Sigmoid colon (tissue), 7 donors: ENCODE measurements around the gene F13A1. TPM values are rescaled to one million over a fixed set of nuclear protein-coding genes. Genes with fewer than 3 reads are reported as not detected.

Source experiments
- DNase-seq: peaks from one replicate; pipeline ENCODE4 v3.0.0-alpha.2; 2019
- H3K27ac ChIP-seq, 4 donors: fragments of 200-600 bp; sonication (generic); one replicate each; pipeline ENCODE4 v1.5.1; 2016 to 2019; ENCODE audit warnings: mild to moderate bottlenecking in 1 of 4
- H3K27me3 ChIP-seq, 3 donors: fragments of 200-600 bp; sonication (generic); one replicate each; pipeline ENCODE4 v1.5.1; 2019; ENCODE audit warnings: mild to moderate bottlenecking in 1 of 3
- H3K36me3 ChIP-seq, 4 donors: fragments of 200-600 bp; sonication (generic); one replicate each; pipeline ENCODE4 v1.5.1; 2016 to 2019
- H3K4me1 ChIP-seq, 4 donors: fragments of 200-600 bp; sonication (generic); one replicate each; pipeline ENCODE4 v1.5.1; 2017 to 2019
- H3K4me3 ChIP-seq, 4 donors: fragments of 200-600 bp; sonication (generic); one replicate each; pipeline ENCODE4 v1.5.1; 2017 to 2019; ENCODE audit warnings: mild to moderate bottlenecking in 2 of 4, moderate library complexity in 1 of 4
- H3K9me3 ChIP-seq, 4 donors: fragments of 200-600 bp in 3 of 4; sonication (generic) in 3 of 4; one replicate each; pipeline versions ENCODE4 v1.5.1 to v1.6.1; 2013 to 2019
- CTCF ChIP-seq, 4 experiments: fragments of 450-650 bp in 3 of 4; fragments of 200-600 bp in 1 of 4; IDR thresholded peaks; one replicate each; pipeline ENCODE4 v1.5.1; 2016 to 2019; ENCODE audit warnings: antibody characterized with exemption in 4 of 4, mild to moderate bottlenecking in 3 of 4, moderate library complexity in 2 of 4
- EP300 ChIP-seq, 4 donors: sonication (generic); formaldehyde crosslinking; IDR thresholded peaks; one replicate each; pipeline ENCODE4 v1.6.1; 2017; ENCODE audit warnings: antibody characterized with exemption in 4 of 4
- POLR2A ChIP-seq, 2 donors: fragments of 450-650 bp; IDR thresholded peaks; one replicate each; pipeline ENCODE4 v1.6.1; 2016; ENCODE audit warnings: antibody characterized with exemption in 2 of 2, mild to moderate bottlenecking in 2 of 2, moderate library complexity in 2 of 2
- POLR2AphosphoS5 ChIP-seq, 4 donors: sonication (generic); formaldehyde crosslinking; IDR thresholded peaks; one replicate each; pipeline ENCODE4 v1.6.1; 2017; ENCODE audit warnings: antibody characterized with exemption in 4 of 4
- WGBS, 2 donors: extraction: QIAGEN DNeasy Blood & Tissue Kit; methylation state at CpG; one replicate each; pipeline ENCODE4 v1.1.7; 2013; 5-methylcytosine and 5-hydroxymethylcytosine counted together
- intact Hi-C: fragments of 100-400 bp; cut with DNase I; formaldehyde crosslinking; loops from one replicate; pipeline ENCODE4 v1.15.1; 2023
- polyA plus RNA-seq, 3 donors: library from polyadenylated mRNA; stranded (reverse); fragments of 200-250 nt; gene quantifications; one replicate each; pipeline ENCODE4 v1.2.3, GENCODE V29; 2013
- total RNA-seq, 4 donors: library from RNA; depleted of rRNA; stranded (reverse); fragments of >200 nt; gene quantifications; one replicate each; pipeline ENCODE4 v1.1.0, GENCODE V29; 2016
- donor health status: healthy with polysubstance abuse.
- donor health status: Bipolar disorder and iron deficiency.
- donor health status: healthy.

F13A1 gene
- total and polyA plus RNA-seq, 7 donors = 14.1 to 196 (median 47.9) TPM

DNA sequence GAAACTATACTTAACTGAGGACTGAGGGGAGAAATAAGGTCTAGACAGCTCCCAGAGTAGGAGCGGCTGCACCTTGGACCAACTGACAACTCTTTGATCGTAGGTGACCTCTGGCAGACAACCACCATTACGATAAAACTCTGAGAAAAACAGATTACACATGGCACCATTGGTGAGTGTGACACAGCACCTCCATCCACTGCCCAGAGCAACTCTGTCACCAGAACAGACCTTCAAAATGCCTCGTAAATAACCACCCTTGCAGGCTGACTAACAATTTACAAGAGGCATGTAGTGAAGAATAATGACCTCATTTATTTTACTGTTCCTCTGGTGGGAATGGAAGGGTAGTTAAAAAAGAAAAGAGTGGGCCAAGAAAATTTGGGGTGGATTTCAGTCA is 64.2 kb downstream of the F13A1 start:
- Histone ChIP-seq H3K4me3 (no peak overlapping the region), H3K9me3 (no peaks in the 10 kb centered on the region), H3K36me3 (no peaks in the 10 kb centered on the region), H3K4me1 (no peaks in the 10 kb centered on the region), H3K27ac (no peak overlapping the region), H3K27me3 (no peaks in the 10 kb centered on the region)
- WGBS, 2 donors = 64 to 70% methylated on average over 4 of the region's 4 CpGs
- intact Hi-C loops = no loop called here
- DNase-seq = no peak
- TF ChIP-seq EP300 (IDR thresholded peaks at IDR 0.05) = no peak
- TF ChIP-seq POLR2AphosphoS5 (IDR thresholded peaks at IDR 0.05) = no peak
- no peak for TF ChIP-seq POLR2A (IDR thresholded peaks at IDR 0.05)
- no peak for TF ChIP-seq CTCF (IDR thresholded peaks at IDR 0.05)

GRCh38 chr6:6251555-6252280 is 68.7 kb downstream of the F13A1 start:
- no peak for DNase-seq
- Histone ChIP-seq H3K27ac (no peak overlapping the region), H3K9me3 (no peaks in the 10 kb centered on the region), H3K36me3 (no peaks in the 10 kb centered on the region), H3K4me3 (no peak overlapping the region), H3K4me1 (no peaks in the 10 kb centered on the region), H3K27me3 (peaks cover 0 to 5% (median 0%) of the 10 kb centered on the region in 3 donors)
- 87 to 90% methylated on average over 13 of the region's 13 CpGs for WGBS, 2 donors
- no peak for TF ChIP-seq EP300 (IDR thresholded peaks at IDR 0.05)
- no peak for TF ChIP-seq POLR2A (IDR thresholded peaks at IDR 0.05)
- TF ChIP-seq CTCF (IDR thresholded peaks at IDR 0.05) = no peak
- TF ChIP-seq POLR2AphosphoS5 (IDR thresholded peaks at IDR 0.05) = no peak
- intact Hi-C loops = no loop called here

DNA sequence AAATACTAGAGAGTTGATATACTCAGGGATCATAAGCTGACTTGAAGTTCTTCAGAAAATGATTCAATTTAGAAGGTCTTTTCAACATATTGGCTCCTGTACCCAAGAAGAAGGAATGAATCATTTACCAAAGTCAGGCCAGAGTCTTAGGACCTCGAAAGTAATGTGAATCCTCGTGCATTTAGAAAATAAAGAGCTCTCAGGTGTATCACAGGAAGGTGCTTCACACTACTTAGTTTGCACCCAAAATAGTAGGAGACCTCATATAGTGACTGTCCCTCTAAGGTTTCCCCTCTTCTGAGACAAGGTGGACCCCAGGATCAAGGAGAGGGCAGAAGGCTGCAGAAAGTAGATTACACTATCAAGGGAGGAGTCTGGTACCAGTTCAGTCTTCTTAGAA is 71.8 kb downstream of the F13A1 start:
- Histone ChIP-seq H3K4me3 (no peak overlapping the region), H3K27me3 (peaks cover 0 to 5% (median 0%) of the 10 kb centered on the region in 3 donors), H3K27ac (no peak overlapping the region), H3K4me1 (no peaks in the 10 kb centered on the region), H3K9me3 (no peaks in the 10 kb centered on the region), H3K36me3 (no peaks in the 10 kb centered on the region)
- intact Hi-C loops = no loop called here
- 70 to 78% methylated on average over 2 of the region's 2 CpGs for WGBS, 2 donors
- DNase-seq = no peak
- no peak for TF ChIP-seq CTCF (IDR thresholded peaks at IDR 0.05)
- no peak for TF ChIP-seq POLR2AphosphoS5 (IDR thresholded peaks at IDR 0.05)
- no peak for TF ChIP-seq POLR2A (IDR thresholded peaks at IDR 0.05)
- no peak for TF ChIP-seq EP300 (IDR thresholded peaks at IDR 0.05)

- H3K4me1 ChIP-seq = no peaks in the 10 kb centered on the region
- H3K36me3 ChIP-seq = no peaks in the 10 kb centered on the region
- peaks cover 0 to 5% (median 0%) of the 10 kb centered on the region in 3 donors for H3K27me3 ChIP-seq
- no peaks in the 10 kb centered on the region for H3K9me3 ChIP-seq
- H3K4me3 ChIP-seq = no peak overlapping the region
- H3K27ac ChIP-seq = no peak overlapping the region
- intact Hi-C loops = no loop called here
- no peak for TF ChIP-seq POLR2AphosphoS5 (IDR thresholded peaks at IDR 0.05)
- no peak for TF ChIP-seq EP300 (IDR thresholded peaks at IDR 0.05)
- no peak for TF ChIP-seq CTCF (IDR thresholded peaks at IDR 0.05)
- TF ChIP-seq POLR2A (IDR thresholded peaks at IDR 0.05) = no peak
- 25 to 71% methylated on average over 2 of the region's 2 CpGs for WGBS, 2 donors
- no peak for DNase-seq
Observed at GRCh38 chr6:6246544-6246943, 73.9 kb downstream of the F13A1 start.

GRCh38 chr6:6244624-6245023 is 75.8 kb downstream of the F13A1 start:
- Histone ChIP-seq H3K9me3 (no peaks in the 10 kb centered on the region), H3K4me3 (no peak overlapping the region), H3K27ac (no peak overlapping the region), H3K27me3 (peaks cover 0 to 5% (median 0%) of the 10 kb centered on the region in 3 donors), H3K4me1 (no peaks in the 10 kb centered on the region), H3K36me3 (no peaks in the 10 kb centered on the region)
- no peak for TF ChIP-seq CTCF (IDR thresholded peaks at IDR 0.05)
- TF ChIP-seq POLR2AphosphoS5 (IDR thresholded peaks at IDR 0.05) = no peak
- TF ChIP-seq EP300 (IDR thresholded peaks at IDR 0.05) = no peak
- no peak for TF ChIP-seq POLR2A (IDR thresholded peaks at IDR 0.05)
- WGBS, 2 donors = 57 to 82% methylated on average over 5 of the region's 5 CpGs
- intact Hi-C loops = no loop called here
- DNase-seq = no peak
